Nephron (organoid): Measurements from ENCODE around the gene PLA2G4D.
"Not testable (repeated sequence)": the region's sequence is repeated elsewhere in the genome, so short reads cannot be mapped to it uniquely, and the experiment has no call there.

Source experiments
- H3K27ac Mint-ChIP-seq, 3 experiments: 2 replicates each; pipeline ENCODE4 v1.8.0; 2020; ENCODE audit warnings: mixed read lengths in 3 of 3, mild to moderate bottlenecking in 2 of 3, moderate library complexity in 1 of 3
- H3K27me3 Mint-ChIP-seq: 2 replicates; pipeline ENCODE4 v1.8.0; 2021; ENCODE audit warnings: low read depth, mild to moderate bottlenecking, moderate library complexity, mixed read lengths
- H3K36me3 Mint-ChIP-seq: 2 replicates; pipeline ENCODE4 v1.8.0; 2020; ENCODE audit warnings: low read depth, mixed read lengths
- H3K4me1 Mint-ChIP-seq: 2 replicates; pipeline ENCODE4 v1.8.0; 2020; ENCODE audit warnings: mixed read lengths
- H3K4me3 Mint-ChIP-seq, 3 experiments: 2 replicates each; pipeline ENCODE4 v1.8.0; 2020; ENCODE audit warnings: mild to moderate bottlenecking in 3 of 3, mixed read lengths in 3 of 3, moderate library complexity in 2 of 3
- H3K9me3 Mint-ChIP-seq: 2 replicates; pipeline ENCODE4 v1.8.0; 2020; ENCODE audit warnings: mixed read lengths
- TF ChIP-seq, protein P1 (sequence below), 3 experiments: fragments of 200-600 bp; sonication (generic); IDR thresholded peaks; one replicate each; pipeline ENCODE4 v1.5.0; 2021; ENCODE audit warnings: antibody characterized with exemption in 3 of 3; ENCODE audit not compliant: unreplicated experiment in 3 of 3

The PLA2G4D gene

DNA sequence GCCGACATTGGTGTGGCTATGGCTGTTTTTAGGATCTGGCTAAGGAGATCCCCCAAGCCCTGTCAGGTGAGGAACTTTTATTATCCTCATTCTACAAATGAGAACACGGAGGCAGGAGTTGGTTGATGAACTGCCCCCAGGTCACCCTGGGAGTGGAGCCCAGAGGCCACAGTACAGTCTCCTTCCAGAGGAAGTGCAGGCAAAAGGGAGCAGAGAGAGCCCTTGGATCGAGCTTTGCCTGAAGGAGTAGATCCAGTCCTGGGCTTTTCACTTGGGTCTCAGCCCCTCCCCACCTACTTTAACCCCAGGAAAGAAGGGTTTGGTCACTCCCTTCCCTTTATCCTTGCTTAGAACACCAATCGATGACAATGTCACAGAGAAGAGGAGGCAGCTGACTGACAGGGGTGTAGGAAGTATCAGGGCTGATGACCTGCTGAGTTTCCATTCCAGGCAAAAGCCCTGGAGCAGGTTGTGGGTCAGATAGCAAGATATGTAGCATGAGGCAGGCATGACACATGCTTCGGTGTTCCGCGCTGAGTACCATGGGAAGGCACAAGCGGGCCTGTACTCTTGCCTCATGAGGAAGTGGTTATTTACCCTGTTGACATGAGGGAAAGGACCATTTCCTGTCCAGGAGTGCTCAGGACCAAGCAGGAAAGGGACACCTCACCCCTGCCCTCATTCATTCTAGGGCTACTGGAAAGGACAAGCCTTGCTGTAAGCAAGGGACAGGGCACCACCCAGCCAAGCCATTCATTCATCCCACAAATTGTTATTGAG lies 5.8 kb upstream of the PLA2G4D start:
- H3K4me1 Mint-ChIP-seq, result no peaks in the 10 kb centered on the region
- TF ChIP-seq, protein P1, sequence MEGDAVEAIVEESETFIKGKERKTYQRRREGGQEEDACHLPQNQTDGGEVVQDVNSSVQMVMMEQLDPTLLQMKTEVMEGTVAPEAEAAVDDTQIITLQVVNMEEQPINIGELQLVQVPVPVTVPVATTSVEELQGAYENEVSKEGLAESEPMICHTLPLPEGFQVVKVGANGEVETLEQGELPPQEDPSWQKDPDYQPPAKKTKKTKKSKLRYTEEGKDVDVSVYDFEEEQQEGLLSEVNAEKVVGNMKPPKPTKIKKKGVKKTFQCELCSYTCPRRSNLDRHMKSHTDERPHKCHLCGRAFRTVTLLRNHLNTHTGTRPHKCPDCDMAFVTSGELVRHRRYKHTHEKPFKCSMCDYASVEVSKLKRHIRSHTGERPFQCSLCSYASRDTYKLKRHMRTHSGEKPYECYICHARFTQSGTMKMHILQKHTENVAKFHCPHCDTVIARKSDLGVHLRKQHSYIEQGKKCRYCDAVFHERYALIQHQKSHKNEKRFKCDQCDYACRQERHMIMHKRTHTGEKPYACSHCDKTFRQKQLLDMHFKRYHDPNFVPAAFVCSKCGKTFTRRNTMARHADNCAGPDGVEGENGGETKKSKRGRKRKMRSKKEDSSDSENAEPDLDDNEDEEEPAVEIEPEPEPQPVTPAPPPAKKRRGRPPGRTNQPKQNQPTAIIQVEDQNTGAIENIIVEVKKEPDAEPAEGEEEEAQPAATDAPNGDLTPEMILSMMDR (IDR thresholded peaks at IDR 0.05; ENCODE audit: unreplicated experiment in 3 of 3), result no peak
- H3K9me3 Mint-ChIP-seq, result no peaks in the 10 kb centered on the region
- no peaks in the 10 kb centered on the region for H3K36me3 Mint-ChIP-seq
- peaks cover 4% of the 10 kb centered on the region for H3K27me3 Mint-ChIP-seq
- no peak overlapping the region for H3K27ac Mint-ChIP-seq
- H3K4me3 Mint-ChIP-seq, result no peak overlapping the region

DNA sequence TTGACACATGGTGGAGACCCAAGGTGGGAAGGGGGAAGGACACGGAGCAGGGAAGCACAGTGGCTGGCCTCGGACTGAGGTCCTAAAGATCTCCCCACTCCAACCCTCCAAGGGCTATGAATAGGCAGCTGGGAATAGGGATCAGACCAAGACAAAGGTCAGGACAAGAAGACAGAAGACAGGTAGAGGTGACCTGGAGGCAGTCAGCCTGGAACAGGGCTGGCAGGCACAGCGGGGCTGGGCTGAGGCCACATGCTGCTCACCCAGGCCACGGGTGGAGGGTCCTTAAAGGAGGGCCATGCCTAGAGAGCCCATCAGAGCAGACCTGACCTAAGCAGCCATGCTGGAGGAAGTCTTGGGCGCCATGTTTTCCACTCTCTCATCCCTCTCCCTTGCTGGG lies 2.7 kb upstream of the PLA2G4D start:
- H3K9me3 Mint-ChIP-seq, result no peaks in the 10 kb centered on the region
- TF ChIP-seq, protein P1 (IDR thresholded peaks at IDR 0.05; ENCODE audit: unreplicated experiment in 3 of 3), result no peak
- no peaks in the 10 kb centered on the region for H3K36me3 Mint-ChIP-seq
- no peak overlapping the region for H3K27ac Mint-ChIP-seq
- H3K4me3 Mint-ChIP-seq, result no peak overlapping the region
- no peaks in the 10 kb centered on the region for H3K4me1 Mint-ChIP-seq
- H3K27me3 Mint-ChIP-seq, result peaks cover 4% of the 10 kb centered on the region

DNA sequence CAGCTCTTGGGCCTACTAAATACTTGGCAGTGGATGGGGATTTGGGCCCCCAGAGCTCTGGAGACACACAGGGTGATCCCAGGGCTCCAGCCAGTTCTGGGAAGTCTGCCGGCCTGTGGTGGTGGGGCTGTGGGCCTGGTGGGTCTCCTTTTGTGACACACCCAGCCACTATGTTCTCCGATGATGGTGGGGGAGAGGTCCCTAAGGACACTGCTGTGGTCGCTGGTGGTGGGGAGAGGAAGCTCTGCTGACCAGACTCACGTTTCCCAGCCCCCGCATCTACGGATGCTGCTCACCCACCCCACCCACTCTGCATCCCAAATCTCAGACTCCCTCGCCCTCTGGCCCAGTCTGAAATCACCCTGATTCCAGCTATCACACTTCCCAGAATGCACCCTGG lies 396 bp downstream of the PLA2G4D start:
- TF ChIP-seq, protein P1 (IDR thresholded peaks at IDR 0.05; ENCODE audit: unreplicated experiment in 3 of 3), result no peak
- no peaks in the 10 kb centered on the region for H3K36me3 Mint-ChIP-seq

DNA sequence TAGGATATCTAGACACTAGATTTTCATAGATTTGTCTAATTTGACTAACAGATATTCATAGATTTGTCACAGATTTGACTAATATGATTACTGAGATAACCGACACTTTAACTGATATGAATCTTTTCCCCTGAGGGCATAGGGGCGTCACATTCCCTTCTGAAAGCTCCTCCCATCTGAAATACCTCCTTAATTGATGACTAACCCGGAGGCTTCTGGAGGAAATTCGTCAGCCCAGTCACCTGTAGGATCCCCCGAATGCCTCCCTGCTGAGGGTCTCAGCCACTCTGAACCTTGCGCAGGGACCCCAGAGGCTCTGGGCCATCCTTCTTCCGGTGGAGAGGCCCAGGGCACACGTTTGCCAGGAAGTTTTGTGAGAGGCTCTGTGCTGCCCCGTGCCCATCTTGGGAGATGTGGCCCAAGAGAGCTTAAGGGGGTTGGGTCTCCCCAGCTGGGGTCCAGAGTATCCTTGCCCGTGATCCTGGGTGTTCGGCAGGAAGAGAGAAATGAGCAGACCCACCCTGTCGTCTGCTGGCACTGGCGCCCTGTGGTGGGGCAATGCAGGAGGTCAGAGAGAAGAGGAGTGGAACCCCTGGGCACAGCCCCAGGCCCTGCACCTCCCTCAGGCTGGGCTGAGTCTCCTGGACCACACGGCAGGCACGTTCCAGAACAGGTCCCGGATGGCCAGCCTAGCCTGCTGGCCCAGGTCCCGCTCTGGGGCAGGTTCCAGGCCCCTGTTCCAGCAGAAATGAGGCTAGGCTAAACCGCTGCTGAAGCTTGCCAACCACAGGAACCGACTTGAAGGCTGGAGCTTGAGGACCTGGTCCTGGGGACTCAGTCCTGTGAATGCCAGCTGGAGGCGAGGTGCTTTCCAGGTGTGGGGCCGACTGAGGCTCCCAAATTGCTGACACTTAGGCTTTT lies 1.7 kb downstream of the PLA2G4D start:
- Mint-ChIP-seq H3K4me1 (no peaks in the 10 kb centered on the region), H3K9me3 (no peaks in the 10 kb centered on the region), H3K27me3 (peaks cover 8% of the 10 kb centered on the region), H3K27ac (no peak overlapping the region), H3K4me3 (no peak overlapping the region), H3K36me3 (no peaks in the 10 kb centered on the region)
- TF ChIP-seq, protein P1 (IDR thresholded peaks at IDR 0.05; ENCODE audit: unreplicated experiment in 3 of 3), result no peak

More for the DNA sequence above, 396 bp downstream of the PLA2G4D start:
- no peak overlapping the region for H3K27ac Mint-ChIP-seq
- H3K4me1 Mint-ChIP-seq, result no peaks in the 10 kb centered on the region
- H3K9me3 Mint-ChIP-seq, result no peaks in the 10 kb centered on the region
- H3K27me3 Mint-ChIP-seq, result peaks cover 6% of the 10 kb centered on the region
- H3K4me3 Mint-ChIP-seq, result no peak overlapping the region

DNA sequence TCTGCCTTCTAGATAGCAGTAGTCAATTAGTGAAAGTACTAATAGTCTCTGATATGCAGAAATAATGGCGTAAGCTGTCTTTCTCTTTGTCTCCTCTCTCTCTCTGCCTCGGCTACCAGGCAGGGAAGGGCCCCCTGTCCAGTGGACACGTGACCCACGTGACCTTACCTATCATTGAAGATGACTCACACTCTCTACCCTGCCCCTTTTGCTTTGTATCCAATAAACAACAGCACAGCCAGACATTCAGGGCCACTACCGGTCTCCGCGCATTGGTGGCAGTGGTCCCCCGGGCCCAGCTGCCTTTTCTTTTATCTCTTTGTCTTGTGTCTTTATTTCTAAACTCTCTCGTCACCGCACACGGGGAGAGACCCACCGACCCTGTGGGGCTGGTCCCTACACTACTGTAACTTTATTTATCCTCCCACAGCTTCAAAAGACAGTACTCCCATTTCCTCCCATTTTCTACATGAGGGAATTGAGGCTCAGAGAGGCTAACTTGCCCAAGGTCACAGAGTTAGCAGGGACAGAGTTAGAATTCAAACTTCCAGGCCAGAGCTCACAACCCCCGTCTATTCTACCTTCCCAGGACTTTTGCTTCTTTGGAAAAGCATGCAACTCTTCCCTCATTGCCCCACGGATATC lies 2.5 kb downstream of the PLA2G4D start:
- H3K4me1 Mint-ChIP-seq, H3K4me3 Mint-ChIP-seq: not testable (repeated sequence)

DNA sequence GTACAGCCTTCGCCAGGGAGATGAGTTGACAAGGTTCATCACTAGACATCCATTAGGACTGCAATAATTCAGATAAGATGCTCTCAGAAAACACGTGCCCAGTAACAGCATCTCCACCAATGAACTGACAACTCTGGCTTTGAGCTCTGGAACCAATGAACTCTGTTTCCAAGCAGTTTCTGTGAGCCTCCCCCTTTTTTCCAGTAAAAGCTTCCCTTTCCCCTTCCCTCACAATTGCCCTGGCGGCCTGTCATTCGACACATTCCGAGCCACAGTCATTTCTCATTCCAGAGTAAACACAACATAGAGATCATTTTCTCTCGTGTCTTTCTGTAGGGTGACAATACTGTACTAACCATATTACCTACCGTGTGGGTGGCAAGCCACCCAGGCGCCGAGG lies 3.6 kb downstream of the PLA2G4D start:
- H3K4me1 Mint-ChIP-seq, result no peaks in the 10 kb centered on the region
- TF ChIP-seq, protein P1 (IDR thresholded peaks at IDR 0.05; ENCODE audit: unreplicated experiment in 3 of 3), result no peak
- H3K36me3 Mint-ChIP-seq, result no peaks in the 10 kb centered on the region
- H3K4me3 Mint-ChIP-seq, result no peak overlapping the region
- peaks cover 4% of the 10 kb centered on the region for H3K27me3 Mint-ChIP-seq
- H3K27ac Mint-ChIP-seq, result no peak overlapping the region
- no peaks in the 10 kb centered on the region for H3K9me3 Mint-ChIP-seq

More for the DNA sequence above, 2.5 kb downstream of the PLA2G4D start:
- H3K27ac Mint-ChIP-seq, H3K36me3 Mint-ChIP-seq, H3K9me3 Mint-ChIP-seq, H3K27me3 Mint-ChIP-seq: not testable (repeated sequence)
